Inferior parietal cortex (tissue), 1 donor: ENCODE measurements around the gene LMO4.

Source experiments
- DNase-seq: peaks from one replicate; pipeline ENCODE4 v3.0.0-alpha.2; 2016; ENCODE audit errors: extremely low spot score

Gene LMO4

DNA sequence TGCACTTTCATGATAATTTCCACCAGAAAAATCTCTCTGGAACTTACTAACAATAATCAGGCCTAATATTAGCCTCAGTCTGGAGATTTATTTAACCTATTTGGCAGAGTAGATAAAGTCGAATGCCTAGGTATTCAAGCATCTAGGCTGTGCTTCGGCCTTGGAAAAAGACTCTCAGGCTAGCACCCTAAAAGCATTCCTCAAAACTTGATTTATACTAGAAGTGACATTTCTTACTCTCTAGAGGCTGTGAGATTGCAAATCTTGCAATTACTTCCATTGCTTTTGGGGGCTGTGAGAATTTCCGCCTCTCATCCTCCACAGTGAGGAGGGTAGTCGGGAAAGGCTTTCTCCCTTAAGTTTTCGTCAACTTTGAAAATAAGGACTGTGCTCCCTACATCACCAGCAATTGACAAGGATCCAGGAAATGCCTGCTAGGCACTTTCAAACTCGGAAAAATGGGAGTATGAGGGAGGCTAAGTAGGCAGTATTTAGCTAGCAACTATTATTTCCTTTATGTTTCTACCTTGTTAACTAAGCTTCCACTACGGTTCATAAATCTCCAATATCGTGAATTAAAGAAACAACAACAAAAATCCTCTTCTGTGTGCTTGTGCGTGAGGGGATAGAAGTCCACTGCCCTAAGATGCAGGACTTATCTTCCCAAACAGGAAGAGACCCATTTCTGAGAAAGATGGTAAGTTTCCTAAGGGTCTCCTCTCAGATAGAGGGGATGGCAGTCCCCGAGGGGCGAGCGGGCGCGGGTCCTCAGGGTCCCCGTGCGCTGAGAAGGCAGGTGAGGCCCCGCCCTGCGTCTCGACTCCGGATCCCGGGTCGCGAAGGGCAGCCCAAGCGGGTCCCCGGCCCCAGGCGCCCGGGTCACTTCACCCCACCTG is 1.1 kb upstream of the LMO4 start:
- DNase-seq, result peak; percentile 48

DNA sequence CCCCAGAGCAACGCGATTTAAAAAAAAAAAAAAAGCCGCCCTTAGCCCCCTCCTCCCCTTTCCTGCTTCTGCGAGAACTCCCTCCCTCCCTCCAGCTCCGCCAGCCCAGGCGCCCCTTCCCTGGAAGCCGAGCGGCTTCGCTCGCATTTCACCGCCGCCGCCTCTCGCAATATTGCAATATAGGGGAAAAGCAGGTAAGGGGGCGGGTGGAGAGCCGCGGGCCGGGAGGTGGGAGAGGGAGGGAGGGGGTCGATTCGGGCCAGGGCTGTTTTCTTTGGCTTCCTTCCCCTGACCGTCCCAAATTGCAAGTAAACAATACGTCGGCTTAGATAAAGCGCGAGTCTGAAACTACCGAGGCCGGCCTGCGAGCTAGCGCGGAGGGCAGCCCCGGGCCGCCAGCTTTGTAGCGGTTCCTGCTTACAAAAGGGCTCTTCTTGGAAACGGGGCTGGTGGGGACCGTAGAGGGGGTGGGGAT is 408 bp downstream of the LMO4 start:
- DNase-seq, result peak; percentile 31

DNA sequence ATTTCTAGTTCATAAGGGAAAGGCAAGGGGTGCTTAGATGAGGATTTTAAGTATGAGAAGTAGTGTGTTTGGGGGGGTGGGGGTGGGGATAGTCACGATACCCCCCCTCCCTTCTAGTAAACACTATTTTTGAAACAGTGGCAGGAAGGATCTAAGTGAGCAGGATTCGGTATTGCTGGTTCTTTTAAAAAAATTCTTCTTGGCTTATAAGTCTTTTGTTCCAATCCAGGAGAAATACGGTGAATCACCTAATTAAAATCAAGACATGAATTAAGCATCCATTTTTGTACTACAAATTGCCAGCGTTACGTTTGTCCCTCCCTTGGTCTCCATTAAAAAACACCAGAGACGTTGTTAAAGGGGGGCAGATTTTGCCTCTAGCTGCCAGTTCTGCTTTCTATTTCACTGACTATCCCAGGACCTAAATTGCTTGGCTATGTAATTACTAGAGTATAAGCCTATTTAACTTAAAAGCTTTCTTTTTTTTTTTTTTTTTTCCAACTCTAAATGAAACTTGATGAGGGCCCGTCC is 911 bp downstream of the LMO4 start:
- DNase-seq, result peak; percentile 47

DNA sequence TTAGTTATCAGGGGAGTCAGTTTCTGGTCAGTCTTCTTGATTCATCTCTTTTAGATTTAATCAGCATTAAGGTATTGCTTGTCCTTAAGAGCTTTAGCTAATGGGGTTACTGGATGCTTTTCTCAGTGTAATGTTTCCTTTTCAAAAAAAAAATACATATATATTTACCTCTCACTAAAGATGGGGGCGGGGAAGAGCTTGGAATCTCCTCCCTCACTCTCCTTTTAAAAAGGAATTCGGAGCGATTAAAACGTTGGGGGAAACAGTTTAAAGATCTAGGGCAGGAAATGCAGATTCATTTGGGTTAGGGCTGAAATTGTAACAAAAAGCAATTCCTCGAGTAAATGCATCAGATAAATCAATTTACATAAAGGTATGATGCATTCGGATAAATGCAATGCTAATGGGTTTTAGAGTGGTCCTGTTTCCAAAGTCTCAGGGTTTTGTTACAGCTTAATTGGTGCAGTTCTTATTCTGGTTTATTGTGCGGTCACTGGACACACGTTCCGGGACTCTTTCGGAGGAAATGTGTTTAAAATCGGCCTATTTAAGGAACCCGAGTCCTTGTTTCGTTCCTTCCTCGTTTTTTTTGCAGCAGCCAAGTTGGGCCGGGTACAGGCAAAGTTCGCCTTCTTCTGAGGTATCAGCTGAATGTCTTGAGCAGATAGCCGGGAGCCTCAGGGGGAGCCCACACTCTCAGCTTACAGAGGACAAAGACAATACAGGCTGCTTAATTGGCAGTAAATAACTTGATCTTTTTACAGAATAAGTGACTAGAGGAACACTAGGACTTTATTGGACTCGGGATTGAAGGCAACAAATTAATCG is 1.6 kb downstream of the LMO4 start:
- peak; percentile 69 for DNase-seq

DNA sequence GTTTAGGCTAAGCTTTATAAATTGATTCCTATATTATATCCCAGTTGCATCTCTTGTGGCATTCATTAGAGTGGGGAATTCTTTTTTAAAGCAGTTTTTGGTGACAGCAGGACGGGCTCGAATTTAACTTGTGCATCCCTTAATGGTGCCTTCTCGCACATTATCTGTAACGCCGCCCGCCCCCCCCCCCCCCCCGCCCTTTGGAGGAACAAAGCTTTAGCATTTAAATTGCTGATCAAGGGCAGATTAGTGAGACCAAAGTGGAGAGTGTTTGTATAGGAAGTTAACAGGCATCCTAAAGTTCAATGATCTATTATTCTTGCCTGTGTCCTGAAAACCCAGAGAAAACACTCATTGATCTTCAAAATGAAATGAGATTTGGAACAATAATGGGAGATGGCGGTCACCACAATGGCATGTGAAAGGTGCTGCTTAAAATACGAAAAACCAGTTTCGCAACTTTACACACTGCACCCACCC is 2.2 kb downstream of the LMO4 start:
- DNase-seq, result peak; percentile 18

DNA sequence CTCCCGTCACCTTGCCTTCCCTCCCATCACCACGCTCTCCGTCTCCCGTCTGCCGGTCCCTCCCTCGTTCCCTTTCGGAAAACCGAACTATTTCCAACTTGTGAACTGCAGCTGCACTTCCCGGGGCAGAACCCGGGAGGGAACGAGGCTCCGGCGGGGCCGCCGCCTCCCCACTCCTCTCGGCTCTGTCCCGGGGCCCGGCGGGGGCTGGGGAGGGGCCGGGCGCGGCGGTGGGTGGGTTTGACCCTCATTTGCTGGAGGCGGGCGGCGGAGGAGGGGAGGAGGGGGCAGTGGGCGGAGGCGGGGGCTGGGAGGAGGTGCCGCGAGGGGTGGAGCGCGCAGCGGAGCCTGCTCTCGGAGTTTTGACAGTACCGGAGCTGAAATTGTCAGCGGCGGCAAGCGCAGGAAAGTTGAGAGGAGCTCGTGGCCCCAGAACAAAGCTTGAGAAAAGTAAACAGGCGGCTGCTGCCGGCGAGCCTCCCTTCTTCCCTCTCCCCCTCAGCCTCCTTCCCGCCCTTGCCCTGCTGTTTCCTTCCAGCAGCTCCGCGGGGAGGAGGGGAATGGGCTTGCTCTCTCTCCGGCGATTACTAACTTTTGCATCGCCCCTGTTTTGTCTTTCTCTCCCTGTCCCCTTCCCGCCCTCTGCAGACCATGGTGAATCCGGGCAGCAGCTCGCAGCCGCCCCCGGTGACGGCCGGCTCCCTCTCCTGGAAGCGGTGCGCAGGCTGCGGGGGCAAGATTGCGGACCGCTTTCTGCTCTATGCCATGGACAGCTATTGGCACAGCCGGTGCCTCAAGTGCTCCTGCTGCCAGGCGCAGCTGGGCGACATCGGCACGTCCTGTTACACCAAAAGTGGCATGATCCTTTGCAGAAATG is 2.9 kb downstream of the LMO4 start:
- DNase-seq, result peak; percentile 27

DNA sequence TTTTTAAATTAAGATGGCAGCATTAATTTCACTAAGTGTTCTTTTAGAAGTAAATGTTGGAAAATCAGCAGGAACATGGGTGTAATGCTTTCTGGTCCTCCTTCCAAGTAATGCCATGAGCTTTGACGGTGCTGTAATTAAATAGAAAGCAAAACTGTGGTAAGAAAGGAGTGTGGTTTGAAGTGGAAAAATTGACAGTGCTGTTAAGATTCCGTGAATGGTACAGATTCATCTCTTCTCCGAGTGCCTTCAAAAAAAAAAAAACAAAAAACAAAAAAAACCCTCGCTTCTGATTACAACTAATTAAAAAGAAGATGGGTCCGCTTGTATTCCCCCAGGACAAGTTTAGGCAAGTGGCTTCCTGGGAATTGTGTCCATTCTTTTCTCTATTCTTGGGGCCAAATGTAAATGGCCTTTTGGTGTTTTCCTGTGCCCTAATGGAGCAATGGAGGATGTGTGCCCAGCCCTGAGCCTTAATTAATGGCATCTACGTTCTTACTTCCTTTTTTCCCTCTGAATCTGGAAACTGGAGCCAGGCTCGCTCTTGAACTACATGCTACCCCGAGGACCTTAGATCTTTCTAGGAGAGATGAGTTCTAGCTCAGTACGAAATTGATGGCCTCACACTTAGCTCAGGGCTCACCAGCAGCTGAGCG is 5.1 kb downstream of the LMO4 start:
- peak; percentile 17 for DNase-seq

DNA sequence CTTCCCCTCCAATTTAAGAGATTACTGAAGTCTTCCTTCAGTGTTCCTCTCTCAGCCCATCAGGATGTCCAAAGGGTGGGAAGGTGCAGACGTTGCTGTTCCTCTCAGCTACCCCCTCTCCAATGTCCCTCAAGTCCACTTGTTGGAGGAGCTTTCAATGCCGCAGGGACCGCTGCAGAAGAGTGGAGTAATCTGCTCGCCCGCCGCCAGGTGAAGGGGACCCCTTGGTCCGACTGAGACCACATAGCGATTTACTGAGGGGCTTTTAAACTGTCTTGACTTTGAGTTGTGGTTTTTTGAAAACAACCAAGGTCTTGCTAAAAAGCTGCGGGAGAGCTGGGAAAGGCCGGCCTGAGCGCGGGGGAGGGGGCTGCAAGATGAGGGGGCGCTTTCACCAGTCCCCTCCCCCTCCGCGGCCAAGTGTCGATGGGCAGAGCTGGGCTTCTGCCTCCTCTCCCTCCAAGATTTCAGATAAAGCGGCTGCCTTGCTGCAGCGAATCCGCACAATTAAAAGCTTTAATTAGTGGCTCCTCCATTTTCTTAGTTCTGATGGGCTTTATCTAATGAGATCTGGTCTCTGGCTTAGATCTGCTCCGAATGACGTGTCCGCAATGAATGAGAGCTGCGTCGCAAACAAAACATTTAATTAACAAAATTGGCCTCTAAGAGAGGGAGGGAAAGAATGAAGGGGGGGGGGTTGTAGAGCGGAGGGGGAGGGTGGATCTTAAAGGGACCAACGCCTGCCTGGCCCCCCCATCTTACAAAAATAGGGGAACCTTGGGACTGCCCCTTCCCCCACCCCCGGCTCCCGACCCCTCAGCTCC is 5.9 kb downstream of the LMO4 start:
- DNase-seq, result peak; percentile 30

DNA sequence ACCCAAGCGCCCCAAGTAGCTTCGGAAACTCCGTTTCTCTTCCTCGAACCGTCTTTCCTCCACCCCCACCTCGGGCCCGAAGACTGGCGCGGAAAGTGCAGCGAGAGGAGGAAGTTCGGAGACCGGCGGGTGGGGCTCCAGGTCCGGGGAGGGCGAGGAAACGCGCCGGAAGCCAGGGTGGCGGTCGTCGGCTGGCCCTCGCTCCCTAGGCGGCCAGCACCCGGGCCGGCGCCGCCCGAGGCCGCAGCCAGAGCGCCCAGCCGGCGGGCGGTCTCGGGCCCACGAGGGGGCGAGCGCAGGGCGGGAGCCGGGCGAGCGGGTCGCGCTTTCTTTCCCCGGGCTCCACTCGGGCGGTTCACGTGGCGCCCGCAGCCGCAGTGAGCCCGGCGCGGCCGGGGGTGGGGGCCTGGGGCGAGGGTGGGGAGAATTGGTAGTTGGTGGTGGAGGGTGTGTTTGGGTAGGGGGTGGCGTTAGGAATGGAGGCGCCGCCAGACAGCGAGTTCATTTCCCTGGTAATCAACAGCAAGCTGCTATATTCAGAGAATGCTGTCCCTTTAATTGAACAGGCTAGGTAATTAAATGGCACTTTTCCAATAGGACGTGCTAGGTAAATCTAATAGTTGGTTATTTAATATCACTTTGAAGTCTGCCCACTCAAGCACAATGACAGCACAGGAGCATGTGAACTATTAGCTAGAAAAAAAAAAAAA is 6.7 kb downstream of the LMO4 start:
- peak; percentile 8 for DNase-seq

DNA sequence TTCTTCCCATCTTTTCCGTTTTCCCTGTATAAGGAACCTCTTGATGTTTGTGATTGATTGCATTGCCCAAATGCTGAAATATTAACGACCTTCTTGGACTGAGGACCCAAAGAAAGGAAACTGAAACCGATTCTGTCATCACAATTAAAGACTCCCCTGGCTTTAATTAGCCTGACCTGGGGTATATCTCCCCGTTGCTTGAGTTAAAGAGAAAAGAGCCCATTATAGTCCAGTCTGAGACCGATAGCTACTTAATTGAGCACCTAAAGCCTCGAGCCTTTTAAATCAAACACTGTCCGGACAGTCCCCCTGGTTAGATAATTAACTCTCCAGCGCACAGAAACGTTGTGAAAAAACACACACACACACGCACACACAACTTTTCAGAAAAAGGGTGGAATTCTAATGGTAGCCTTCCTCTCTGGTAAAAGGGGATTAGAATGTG is 8.0 kb downstream of the LMO4 start:
- no peak for DNase-seq

DNA sequence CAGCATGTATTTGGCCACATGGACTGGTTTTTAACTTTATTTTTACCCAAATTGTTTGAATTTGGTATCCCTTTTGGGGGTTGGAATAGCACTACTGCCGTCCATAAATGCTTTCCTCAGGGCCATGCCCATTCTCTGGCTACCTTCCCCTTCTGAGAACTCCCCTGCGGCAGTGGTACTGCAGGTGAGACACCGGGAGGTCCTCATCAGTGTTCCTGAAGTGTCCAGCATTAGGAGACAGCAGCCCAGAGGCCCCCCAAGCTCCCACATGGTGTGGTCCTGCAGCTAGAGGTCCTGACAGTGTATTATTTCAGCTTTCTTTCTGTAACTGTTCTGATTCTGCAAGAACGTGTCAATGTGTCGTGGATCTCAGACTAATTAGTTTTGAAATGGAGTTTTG is 8.9 kb downstream of the LMO4 start:
- no peak for DNase-seq

DNA sequence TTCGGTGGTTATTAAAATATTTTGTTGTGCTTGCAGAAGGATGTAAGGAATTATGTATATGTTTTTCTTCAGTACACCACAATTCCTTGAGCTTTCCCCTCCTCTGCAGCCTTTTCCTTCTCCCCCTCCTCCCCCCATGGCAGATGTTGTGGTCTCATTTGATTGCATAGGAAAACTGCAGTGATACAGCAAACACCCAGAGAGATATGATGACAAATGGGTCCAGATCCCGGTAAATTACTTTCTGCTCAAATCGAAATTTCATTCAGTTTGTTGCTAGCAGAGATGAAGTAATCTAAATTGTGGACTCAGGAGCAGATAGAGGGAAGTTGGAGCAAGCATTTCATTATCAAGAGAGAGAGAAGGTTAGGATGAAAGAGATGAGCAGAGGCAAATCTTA is 9.9 kb downstream of the LMO4 start:
- DNase-seq, result peak; percentile 18

DNA sequence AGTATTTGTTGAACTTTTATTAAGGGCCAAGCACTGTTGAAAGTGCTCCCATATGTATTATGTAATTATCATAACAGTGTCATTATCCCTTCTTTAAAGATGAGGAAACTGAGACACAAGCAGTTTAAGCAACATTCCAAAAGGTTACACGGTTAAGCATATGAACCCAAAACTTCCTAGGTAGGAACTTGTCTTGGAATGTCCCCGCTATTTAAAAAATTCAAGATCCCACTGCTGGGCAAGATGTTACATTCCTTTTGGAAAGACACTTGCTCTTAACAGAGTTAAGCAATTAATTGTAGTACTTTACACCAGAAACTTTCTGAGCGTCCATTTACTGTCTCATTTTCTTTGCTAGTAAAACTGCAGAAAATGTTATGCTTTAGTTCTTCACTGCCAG is 15.6 kb downstream of the LMO4 start:
- no peak for DNase-seq

DNA sequence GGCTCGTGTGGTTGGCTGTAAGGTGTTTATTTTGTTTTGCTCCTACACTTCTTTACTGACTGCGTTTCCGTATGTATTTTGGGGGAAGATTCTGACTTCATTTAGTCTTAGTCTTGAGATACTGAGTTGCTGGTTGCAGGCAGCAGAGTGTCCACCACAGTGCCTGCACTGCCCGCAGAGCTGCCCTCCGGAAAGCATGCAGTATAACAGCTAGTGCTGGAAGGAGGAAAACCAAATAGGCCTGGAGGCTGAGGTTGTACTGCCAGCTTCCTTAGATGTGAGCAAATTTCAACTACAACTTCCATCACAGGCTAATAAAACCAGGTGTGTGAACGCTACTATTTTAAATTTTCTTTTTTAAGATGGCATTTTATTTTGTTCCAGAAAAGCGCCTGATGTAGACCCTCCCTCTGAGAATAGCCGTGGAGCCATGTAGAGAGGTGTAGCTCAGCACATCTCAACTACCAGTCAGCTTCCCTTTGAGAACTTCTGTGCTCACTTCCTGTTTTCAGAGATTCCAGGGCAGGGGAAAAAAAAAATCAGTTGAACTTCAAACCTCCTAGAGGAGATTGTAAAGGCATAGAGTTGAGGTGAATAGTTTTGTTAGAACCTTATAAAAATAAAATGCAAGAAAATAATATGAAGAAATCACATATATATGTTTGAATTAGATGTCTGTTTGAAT is 17.6 kb downstream of the LMO4 start:
- DNase-seq, result no peak

DNA sequence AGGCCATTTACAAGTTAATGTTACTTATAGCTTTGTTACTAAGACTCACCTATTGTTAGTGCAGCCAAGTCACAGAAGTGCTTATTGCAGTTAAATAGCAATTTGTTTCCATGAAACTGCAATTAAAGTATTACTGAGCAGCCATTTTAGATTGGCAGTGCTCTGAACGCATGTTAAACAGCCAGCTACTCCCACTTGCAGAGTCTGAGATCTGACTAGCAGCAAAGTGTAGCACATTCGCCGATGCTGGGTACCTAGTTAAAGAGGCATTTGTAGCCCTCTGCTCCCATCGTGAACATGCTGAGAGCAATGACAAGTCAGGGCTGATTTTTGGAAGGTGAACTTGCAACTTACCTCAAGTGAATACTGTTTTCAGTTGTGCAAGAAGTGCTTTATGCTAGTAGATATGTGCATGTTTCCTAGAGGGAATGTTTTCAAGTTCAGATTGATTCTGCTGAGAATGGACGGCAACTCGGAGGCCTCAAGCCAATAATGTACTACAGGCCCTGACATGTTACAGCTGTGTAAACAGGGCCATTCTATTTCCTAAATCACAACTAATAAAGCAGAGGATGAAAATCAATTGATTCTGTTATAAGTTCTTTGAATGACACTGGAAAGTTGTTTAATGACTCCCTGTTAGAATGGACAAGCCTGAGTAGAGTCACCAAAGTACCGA is 19.8 kb downstream of the LMO4 start:
- DNase-seq, result peak; percentile 20

DNA sequence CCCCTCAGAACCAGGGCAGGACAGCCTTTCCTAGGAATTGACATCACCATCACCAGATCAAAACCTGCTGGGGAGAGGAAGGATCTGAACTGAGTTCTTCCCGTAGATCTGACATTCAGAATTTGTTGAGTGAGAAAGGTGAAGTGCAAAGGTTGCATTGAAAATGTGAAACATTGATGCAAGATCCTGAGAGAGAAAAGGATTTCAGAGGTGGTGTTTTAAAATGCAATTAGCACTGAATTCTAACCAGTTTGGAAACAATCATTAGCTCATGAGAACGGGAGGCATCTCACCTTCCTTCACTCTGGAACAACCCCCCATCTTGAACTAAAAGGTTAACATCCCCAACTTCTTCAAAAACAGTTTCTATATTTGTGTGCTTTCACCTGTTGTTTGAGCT is 20.4 kb downstream of the LMO4 start:
- no peak for DNase-seq

DNA sequence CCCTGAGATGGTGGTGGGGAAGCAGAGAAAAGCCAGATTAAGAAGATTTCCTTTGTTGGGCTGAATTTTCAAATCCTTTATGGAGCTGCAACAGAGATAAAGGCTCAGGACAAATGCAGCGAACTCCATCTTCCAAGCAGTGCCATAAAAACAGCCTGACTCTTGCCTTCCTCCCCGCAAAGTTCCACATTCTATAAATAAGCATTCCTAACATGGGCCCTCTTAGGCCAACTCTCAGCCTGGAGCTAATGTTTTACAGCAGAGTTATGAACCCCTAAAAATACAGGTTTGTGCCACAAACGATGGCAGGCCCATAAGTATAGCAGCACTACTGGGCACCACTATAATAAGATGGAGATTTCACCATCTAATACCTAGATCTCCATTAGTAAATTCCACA is 27.2 kb downstream of the LMO4 start:
- DNase-seq, result no peak

DNA sequence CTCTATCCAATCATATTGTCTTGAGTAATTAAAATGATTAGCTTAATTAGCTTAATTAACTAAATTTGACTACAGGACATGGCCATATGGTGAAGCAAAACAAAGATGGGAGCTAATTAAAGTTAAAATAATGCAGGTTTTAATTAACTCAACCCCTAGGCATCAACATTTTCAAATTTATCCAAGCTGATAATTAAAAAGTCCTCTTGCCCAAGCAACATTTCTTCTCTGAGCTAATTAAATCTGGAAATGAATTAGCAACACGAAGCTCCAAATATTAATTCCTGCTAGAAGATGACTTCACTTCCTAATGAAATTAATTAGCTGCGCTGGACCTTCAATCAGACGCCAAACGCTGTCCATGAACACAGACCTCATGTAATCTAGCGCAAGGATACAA is 27.9 kb downstream of the LMO4 start:
- no peak for DNase-seq
